RWPE1 (cell line): ENCODE measurements around the gene PSMF1.

ENCODE experiments used
- CTCF ChIA-PET: fragments of 350-600 bp; sonication (Branson Sonifier 250); formaldehyde crosslinking; extraction: SDS; loops from one replicate; lab custom pipeline; 2021; lab: Yijun Ruan, JAX
- POLR2A ChIA-PET: fragments of 400-600 bp; formaldehyde crosslinking; extraction: SDS; loops from one replicate; lab custom pipeline; 2020; ENCODE audit warnings: antibody characterized with exemption; ENCODE audit not compliant: low non-redundant PET; lab: Yijun Ruan, JAX
- DNase-seq: peaks from one replicate; pipeline ENCODE4 v3.0.0; 2012; ENCODE audit warnings: low spot score
- H3K27ac ChIP-seq: fragments of 450-650 bp; 2 replicates; pipeline ENCODE4 v1.5.1; 2017
- CTCF ChIP-seq: fragments of 450-650 bp; conservative IDR thresholded peaks from 2 replicates; pipeline ENCODE4 v1.5.1; 2017; ENCODE audit warnings: low read depth, mild to moderate bottlenecking

The PSMF1 gene

GRCh38 chr20:1118336-1119127 is at the start of gene PSMF1:
Gene PSMF1 (plus strand): TSS chr20:1118602. CDS start chr20:1118774, 172 bp downstream.
- ChIA-PET CTCF (interaction anchor here (1.6 kb wide), 1 partner anchor 10 kb away, joined by 6 read pairs; no protein-coding TSS in a partner anchor), POLR2A (no interaction called here)
- no peak for TF ChIP-seq CTCF

GRCh38 chr20:1072258-1072657 is 46.1 kb upstream of the PSMF1 start:
- CTCF ChIA-PET = no interaction called here
- no peak for DNase-seq
- H3K27ac ChIP-seq = no peak overlapping the region
- POLR2A ChIA-PET = no interaction called here
- no peak for TF ChIP-seq CTCF

More at GRCh38 chr20:1118336-1119127, at the start of gene PSMF1:
- DNase-seq = peak; percentile 93
- H3K27ac ChIP-seq = peak within 1 kb of the TSS; percentile 72

GRCh38 chr20:1075616-1076015 is 42.8 kb upstream of the PSMF1 start:
- POLR2A ChIA-PET = no interaction called here
- no peak for TF ChIP-seq CTCF
- CTCF ChIA-PET = no interaction called here
- no peak for DNase-seq
- no peak overlapping the region for H3K27ac ChIP-seq

GRCh38 chr20:1081891-1082290 is 36.5 kb upstream of the PSMF1 start:
- TF ChIP-seq CTCF = no peak
- no peak overlapping the region for H3K27ac ChIP-seq
- ChIA-PET CTCF (no interaction called here), POLR2A (no interaction called here)
- no peak for DNase-seq

- POLR2A ChIA-PET = no interaction called here
- H3K27ac ChIP-seq = no peak overlapping the region
- CTCF ChIA-PET = no interaction called here
- TF ChIP-seq CTCF = no peak
- DNase-seq = no peak
Measured at GRCh38 chr20:1083431-1084080, 34.8 kb upstream of the PSMF1 start.

GRCh38 chr20:1085492-1086276 is 32.7 kb upstream of the PSMF1 start:
- ChIA-PET CTCF (no interaction called here), POLR2A (no interaction called here)
- no peak for DNase-seq
- no peak for TF ChIP-seq CTCF
- H3K27ac ChIP-seq = no peak overlapping the region
